Uterus (tissue), 4 donors: ENCODE results near the gene MYH14. TPM values are rescaled to one million over a fixed set of nuclear protein-coding genes. Genes with fewer than 3 reads are reported as not detected.

Source experiments
- DNase-seq, 2 donors: peaks; one replicate each; pipeline ENCODE4 v3.0.0-alpha.2; 2019 to 2020
- H3K27ac ChIP-seq, 2 donors: fragments of 200-600 bp; sonication (generic); 1 replicate in 1 of 2; 2 replicates in 1 of 2; pipeline ENCODE4 v1.5.1; 2016 to 2018
- H3K27me3 ChIP-seq, 2 donors: fragments of 200-600 bp; sonication (generic); one replicate each; pipeline ENCODE4 v1.5.1; 2018 to 2019; ENCODE audit warnings: control low read depth in 1 of 2
- H3K36me3 ChIP-seq, 2 donors: fragments of 200-600 bp; sonication (generic); one replicate each; pipeline ENCODE4 v1.5.1; 2019; ENCODE audit warnings: control low read depth in 1 of 2
- H3K4me1 ChIP-seq, 2 donors: fragments of 200-600 bp; sonication (generic); one replicate each; pipeline ENCODE4 v1.5.1; 2018 to 2019; ENCODE audit warnings: control low read depth in 1 of 2
- H3K4me3 ChIP-seq, 2 donors: fragments of 200-600 bp; sonication (generic); 1 replicate in 1 of 2; 2 replicates in 1 of 2; pipeline ENCODE4 v1.5.1; 2018 to 2019; ENCODE audit warnings: mild to moderate bottlenecking in 1 of 2
- H3K9me3 ChIP-seq, 2 donors: fragments of 200-600 bp; sonication (generic); one replicate each; pipeline ENCODE4 v1.5.1; 2019; ENCODE audit warnings: control low read depth in 1 of 2
- CTCF ChIP-seq, 4 experiments: fragments of 200-600 bp in 2 of 4; fragments of 450-650 bp in 2 of 4; sonication (generic) in 2 of 4; IDR thresholded peaks; one replicate each; pipeline ENCODE4 v1.5.1; 2016 to 2019; ENCODE audit warnings: antibody characterized with exemption in 4 of 4, mild to moderate bottlenecking in 2 of 4, moderate library complexity in 1 of 4
- POLR2A ChIP-seq, 2 donors: fragments of 450-650 bp; IDR thresholded peaks; one replicate each; pipeline ENCODE4 v1.6.1; 2016; ENCODE audit warnings: antibody characterized with exemption in 2 of 2, mild to moderate bottlenecking in 1 of 2, moderate library complexity in 1 of 2
- intact Hi-C: fragments of 100-400 bp; cut with DNase I; formaldehyde crosslinking; loops from one replicate; pipeline ENCODE4 v1.15.1; 2023; ENCODE audit warnings: low total_unique reads
- total RNA-seq, 4 donors: library from RNA; depleted of rRNA in 3 of 4; stranded (reverse); fragments of >200 nt in 3 of 4; gene quantifications; one replicate each; pipeline versions ENCODE4 v1.1.0 to v1.2.4, GENCODE V29; 2014 to 2023
- donor health status: DM: yes; HTN: yes; CAD: no.

The MYH14 gene
- total RNA-seq, 4 donors from 2014 or later = 0.77 to 22.1 (median 1.4) TPM

- no peak for TF ChIP-seq POLR2A (IDR thresholded peaks at IDR 0.05)
- no peak for TF ChIP-seq CTCF (IDR thresholded peaks at IDR 0.05)
These were observed 7.0 kb downstream of the MYH14 start for GRCh38 chr19:50210425-50210824.

GRCh38 chr19:50213925-50214324 lies 10.5 kb downstream of the MYH14 start:
- no peak for DNase-seq
- no peak overlapping the region for H3K27ac ChIP-seq
- no peaks in the 10 kb centered on the region for H3K4me1 ChIP-seq
- TF ChIP-seq POLR2A (IDR thresholded peaks at IDR 0.05) = no peak
- no peaks in the 10 kb centered on the region for H3K36me3 ChIP-seq
- H3K4me3 ChIP-seq = no peak overlapping the region
- intact Hi-C loops = no loop called here
- no peaks in the 10 kb centered on the region for H3K27me3 ChIP-seq
- H3K9me3 ChIP-seq = no peaks in the 10 kb centered on the region

More at GRCh38 chr19:50210425-50210824, 7.0 kb downstream of the MYH14 start:
- no peak overlapping the region for H3K27ac ChIP-seq
- no peak for DNase-seq
- H3K36me3 ChIP-seq = no peaks in the 10 kb centered on the region
- no peaks in the 10 kb centered on the region for H3K4me1 ChIP-seq
- no peaks in the 10 kb centered on the region for H3K27me3 ChIP-seq
- no peak overlapping the region for H3K4me3 ChIP-seq
- no peaks in the 10 kb centered on the region for H3K9me3 ChIP-seq
- intact Hi-C loops = no loop called here

GRCh38 chr19:50214699-50215543 lies 11.5 kb downstream of the MYH14 start:
- no peaks in the 10 kb centered on the region for H3K27me3 ChIP-seq
- DNase-seq = no peak
- no peak for TF ChIP-seq POLR2A (IDR thresholded peaks at IDR 0.05)
- no peak for TF ChIP-seq CTCF (IDR thresholded peaks at IDR 0.05)
- no peak overlapping the region for H3K27ac ChIP-seq
- intact Hi-C loops = no loop called here
- H3K36me3 ChIP-seq = no peaks in the 10 kb centered on the region
- no peaks in the 10 kb centered on the region for H3K9me3 ChIP-seq
- H3K4me1 ChIP-seq = no peaks in the 10 kb centered on the region
- H3K4me3 ChIP-seq = no peak overlapping the region

- no peak for TF ChIP-seq POLR2A (IDR thresholded peaks at IDR 0.05)
- TF ChIP-seq CTCF (IDR thresholded peaks at IDR 0.05) = no peak
- H3K4me1 ChIP-seq = no peaks in the 10 kb centered on the region
- H3K9me3 ChIP-seq = no peaks in the 10 kb centered on the region
- H3K27ac ChIP-seq = no peak overlapping the region
- H3K4me3 ChIP-seq = no peak overlapping the region
- no peaks in the 10 kb centered on the region for H3K27me3 ChIP-seq
- intact Hi-C loops = no loop called here
- H3K36me3 ChIP-seq = no peaks in the 10 kb centered on the region
- DNase-seq = no peak
These were observed 12.4 kb downstream of the MYH14 start for GRCh38 chr19:50215820-50216219.

GRCh38 chr19:50221087-50221486 lies 17.7 kb downstream of the MYH14 start:
- H3K9me3 ChIP-seq = no peaks in the 10 kb centered on the region
- intact Hi-C loops = no loop called here
- H3K4me3 ChIP-seq = no peak overlapping the region
- DNase-seq = no peak
- H3K27ac ChIP-seq = no peak overlapping the region
- H3K36me3 ChIP-seq = no peaks in the 10 kb centered on the region
- TF ChIP-seq CTCF (IDR thresholded peaks at IDR 0.05) = no peak
- TF ChIP-seq POLR2A (IDR thresholded peaks at IDR 0.05) = no peak
- no peaks in the 10 kb centered on the region for H3K4me1 ChIP-seq
- no peaks in the 10 kb centered on the region for H3K27me3 ChIP-seq
